Astrocyte (in vitro differentiated cells and primary cell): ENCODE measurements around the gene PEAK3.

Experiments
- EZH2 ChIP-seq: IDR thresholded peaks from 2 replicates; pipeline ENCODE4 v1.6.1; 2012; ENCODE audit warnings: mild to moderate bottlenecking, low read length, inconsistent platforms; ENCODE audit not compliant: insufficient read depth
- TF ChIP-seq, protein P1 (sequence below): IDR thresholded peaks from 2 replicates; pipeline ENCODE4 v1.5.1; 2011; ENCODE audit warnings: low read depth, mild to moderate bottlenecking, inconsistent platforms, low read length, moderate library complexity; ENCODE audit not compliant: insufficient read depth

DNA sequence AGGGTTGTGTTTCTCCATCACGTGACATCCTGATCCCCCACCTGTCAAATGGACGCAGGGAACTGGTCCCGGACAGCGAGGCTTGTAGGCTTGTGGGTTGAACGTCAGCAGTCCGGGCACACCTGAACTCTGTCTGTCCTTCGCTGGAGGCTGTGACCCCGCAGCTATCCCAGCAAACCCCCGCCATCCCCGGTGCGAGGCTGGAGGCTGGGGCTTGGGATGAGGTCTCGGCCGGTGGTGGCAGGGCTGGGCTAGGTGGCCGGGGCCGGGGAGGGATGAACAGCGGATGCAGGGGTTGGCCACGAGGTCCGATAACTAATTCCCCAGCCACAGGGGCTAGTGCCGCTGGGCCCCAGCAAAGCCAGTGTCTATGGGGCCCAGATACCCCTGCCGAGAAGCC lies 37.6 kb upstream of the PEAK3 start:
- TF ChIP-seq, protein P1, sequence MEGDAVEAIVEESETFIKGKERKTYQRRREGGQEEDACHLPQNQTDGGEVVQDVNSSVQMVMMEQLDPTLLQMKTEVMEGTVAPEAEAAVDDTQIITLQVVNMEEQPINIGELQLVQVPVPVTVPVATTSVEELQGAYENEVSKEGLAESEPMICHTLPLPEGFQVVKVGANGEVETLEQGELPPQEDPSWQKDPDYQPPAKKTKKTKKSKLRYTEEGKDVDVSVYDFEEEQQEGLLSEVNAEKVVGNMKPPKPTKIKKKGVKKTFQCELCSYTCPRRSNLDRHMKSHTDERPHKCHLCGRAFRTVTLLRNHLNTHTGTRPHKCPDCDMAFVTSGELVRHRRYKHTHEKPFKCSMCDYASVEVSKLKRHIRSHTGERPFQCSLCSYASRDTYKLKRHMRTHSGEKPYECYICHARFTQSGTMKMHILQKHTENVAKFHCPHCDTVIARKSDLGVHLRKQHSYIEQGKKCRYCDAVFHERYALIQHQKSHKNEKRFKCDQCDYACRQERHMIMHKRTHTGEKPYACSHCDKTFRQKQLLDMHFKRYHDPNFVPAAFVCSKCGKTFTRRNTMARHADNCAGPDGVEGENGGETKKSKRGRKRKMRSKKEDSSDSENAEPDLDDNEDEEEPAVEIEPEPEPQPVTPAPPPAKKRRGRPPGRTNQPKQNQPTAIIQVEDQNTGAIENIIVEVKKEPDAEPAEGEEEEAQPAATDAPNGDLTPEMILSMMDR = no peak
- no peak for TF ChIP-seq EZH2
